Chondrocyte (in vitro differentiated cells): Measurements from ENCODE around the gene PLEKHH2. TPM values are rescaled to one million over a fixed set of nuclear protein-coding genes. Genes with fewer than 3 reads are reported as not detected.
A peak's percentile ranks its signal among the peaks of the same experiment; 100 is the strongest.
"Not testable (repeated sequence)": the region's sequence is repeated elsewhere in the genome, so short reads cannot be mapped to it uniquely, and the experiment has no call there.

Source experiments
- DNase-seq: peaks from one replicate; pipeline ENCODE4 v3.0.0; 2021; ENCODE audit warnings: mixed read lengths, low spot score
- H3K27ac Mint-ChIP-seq: one replicate; pipeline ENCODE4 v1.8.0; 2021; ENCODE audit warnings: mild to moderate bottlenecking, moderate library complexity, mixed read lengths; ENCODE audit not compliant: unreplicated experiment
- H3K27me3 Mint-ChIP-seq: 2 replicates; pipeline ENCODE4 v1.8.0; 2021; ENCODE audit warnings: low read depth, mixed read lengths
- H3K36me3 Mint-ChIP-seq: 2 replicates; pipeline ENCODE4 v1.8.0; 2021; ENCODE audit warnings: low read depth, mixed read lengths
- H3K4me1 Mint-ChIP-seq: 2 replicates; pipeline ENCODE4 v1.8.0; 2021; ENCODE audit warnings: low read depth, mild to moderate bottlenecking, mixed read lengths
- H3K4me3 Mint-ChIP-seq: one replicate; pipeline ENCODE4 v1.8.0; 2021; ENCODE audit warnings: mild to moderate bottlenecking, moderate library complexity, mixed read lengths; ENCODE audit not compliant: unreplicated experiment
- H3K9me3 Mint-ChIP-seq: 2 replicates; pipeline ENCODE4 v1.8.0; 2021; ENCODE audit warnings: low read depth, mixed read lengths
- total RNA-seq: library from RNA; stranded (reverse); gene quantifications from 3 replicates; pipeline ENCODE4 v1.2.1, GENCODE V29; 2021
- TF ChIP-seq, protein P1 (sequence below): fragments of 200-600 bp; sonication (generic); IDR thresholded peaks from 2 replicates; pipeline ENCODE4 v1.5.0; 2021; ENCODE audit warnings: antibody characterized with exemption, mild to moderate bottlenecking, moderate library complexity

PLEKHH2 gene
- total RNA-seq, 1 donor from 2014 or later: 4.9 TPM

DNA sequence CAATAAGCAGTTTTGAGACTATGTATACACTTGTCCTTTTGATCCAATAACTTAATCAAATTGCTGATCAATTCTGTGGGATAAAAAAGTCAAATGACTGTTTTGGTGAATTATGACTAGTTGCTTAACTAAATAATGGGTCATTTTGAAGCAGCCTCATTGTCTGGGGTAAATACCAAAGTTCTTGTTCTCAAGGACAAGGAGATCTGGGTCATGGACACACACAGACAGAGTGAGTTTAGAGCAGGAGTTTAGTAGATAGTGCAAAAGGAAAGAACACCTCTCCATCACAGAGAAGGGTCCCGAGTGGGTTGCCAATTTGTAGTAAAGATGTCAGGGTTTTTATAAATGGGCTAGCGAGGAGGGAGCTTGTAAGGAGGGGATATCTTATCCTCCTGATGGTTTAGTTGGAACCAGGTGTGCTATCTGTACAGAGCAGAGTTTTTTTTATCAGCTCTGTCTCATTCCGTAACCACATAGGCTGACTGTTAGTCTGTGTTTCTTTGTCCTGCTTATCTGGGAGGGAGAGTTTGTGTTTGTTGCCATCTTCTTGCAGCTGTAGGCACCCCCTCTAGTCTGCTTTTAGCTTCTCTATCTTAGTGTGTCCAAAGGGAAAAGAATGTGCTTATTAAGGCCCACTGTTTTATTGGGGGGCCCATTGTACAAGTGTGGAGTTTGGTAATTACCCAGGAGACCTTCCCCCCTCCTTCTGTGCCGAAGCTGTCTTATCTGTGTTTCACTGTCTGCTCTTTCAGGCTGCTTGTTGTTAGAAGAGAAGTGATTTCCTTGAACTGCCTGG, 87.9 kb downstream of the PLEKHH2 start:
- H3K9me3 Mint-ChIP-seq: no peaks in the 10 kb centered on the region
- H3K36me3 Mint-ChIP-seq: peaks cover 2% of the 10 kb centered on the region
- TF ChIP-seq, protein P1, sequence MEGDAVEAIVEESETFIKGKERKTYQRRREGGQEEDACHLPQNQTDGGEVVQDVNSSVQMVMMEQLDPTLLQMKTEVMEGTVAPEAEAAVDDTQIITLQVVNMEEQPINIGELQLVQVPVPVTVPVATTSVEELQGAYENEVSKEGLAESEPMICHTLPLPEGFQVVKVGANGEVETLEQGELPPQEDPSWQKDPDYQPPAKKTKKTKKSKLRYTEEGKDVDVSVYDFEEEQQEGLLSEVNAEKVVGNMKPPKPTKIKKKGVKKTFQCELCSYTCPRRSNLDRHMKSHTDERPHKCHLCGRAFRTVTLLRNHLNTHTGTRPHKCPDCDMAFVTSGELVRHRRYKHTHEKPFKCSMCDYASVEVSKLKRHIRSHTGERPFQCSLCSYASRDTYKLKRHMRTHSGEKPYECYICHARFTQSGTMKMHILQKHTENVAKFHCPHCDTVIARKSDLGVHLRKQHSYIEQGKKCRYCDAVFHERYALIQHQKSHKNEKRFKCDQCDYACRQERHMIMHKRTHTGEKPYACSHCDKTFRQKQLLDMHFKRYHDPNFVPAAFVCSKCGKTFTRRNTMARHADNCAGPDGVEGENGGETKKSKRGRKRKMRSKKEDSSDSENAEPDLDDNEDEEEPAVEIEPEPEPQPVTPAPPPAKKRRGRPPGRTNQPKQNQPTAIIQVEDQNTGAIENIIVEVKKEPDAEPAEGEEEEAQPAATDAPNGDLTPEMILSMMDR: no peak
- no peak for DNase-seq
- H3K4me1 Mint-ChIP-seq: peaks cover 16% of the 10 kb centered on the region
- H3K27ac Mint-ChIP-seq: peak overlapping the region; percentile 15
- no peaks in the 10 kb centered on the region for H3K27me3 Mint-ChIP-seq
- no peak overlapping the region for H3K4me3 Mint-ChIP-seq

DNA sequence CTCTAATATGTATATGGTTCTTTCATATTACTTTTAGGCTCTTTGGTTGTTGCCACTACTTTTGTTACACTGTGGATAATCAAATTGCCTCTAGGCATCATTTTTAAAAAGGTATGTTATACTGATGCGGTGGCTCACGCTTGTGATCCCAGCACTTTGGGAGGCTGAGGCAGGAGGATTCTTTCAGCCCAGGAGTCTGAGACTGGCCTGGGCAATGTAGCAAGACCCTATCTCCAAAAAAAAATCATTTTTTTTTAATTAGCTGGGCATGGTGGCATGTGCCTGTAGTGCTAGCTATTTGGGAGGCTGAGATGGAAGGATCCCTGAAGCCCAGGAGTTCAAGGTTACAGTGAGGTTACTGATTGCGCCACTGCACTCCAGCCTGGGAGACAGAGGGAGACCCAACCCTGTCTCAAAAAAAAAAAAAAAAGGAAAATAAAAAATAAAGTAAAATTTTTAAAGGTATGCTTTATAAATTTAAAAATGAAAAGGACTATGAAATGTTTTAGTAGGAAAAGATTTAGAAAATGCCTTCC, 88.7 kb downstream of the PLEKHH2 start:
- Mint-ChIP-seq H3K36me3 (peaks cover 2% of the 10 kb centered on the region), H3K4me3 (no peak overlapping the region), H3K9me3 (no peaks in the 10 kb centered on the region), H3K27me3 (no peaks in the 10 kb centered on the region), H3K27ac (no peak overlapping the region), H3K4me1 (peaks cover 22% of the 10 kb centered on the region)
- TF ChIP-seq, protein P1: no peak
- no peak for DNase-seq

DNA sequence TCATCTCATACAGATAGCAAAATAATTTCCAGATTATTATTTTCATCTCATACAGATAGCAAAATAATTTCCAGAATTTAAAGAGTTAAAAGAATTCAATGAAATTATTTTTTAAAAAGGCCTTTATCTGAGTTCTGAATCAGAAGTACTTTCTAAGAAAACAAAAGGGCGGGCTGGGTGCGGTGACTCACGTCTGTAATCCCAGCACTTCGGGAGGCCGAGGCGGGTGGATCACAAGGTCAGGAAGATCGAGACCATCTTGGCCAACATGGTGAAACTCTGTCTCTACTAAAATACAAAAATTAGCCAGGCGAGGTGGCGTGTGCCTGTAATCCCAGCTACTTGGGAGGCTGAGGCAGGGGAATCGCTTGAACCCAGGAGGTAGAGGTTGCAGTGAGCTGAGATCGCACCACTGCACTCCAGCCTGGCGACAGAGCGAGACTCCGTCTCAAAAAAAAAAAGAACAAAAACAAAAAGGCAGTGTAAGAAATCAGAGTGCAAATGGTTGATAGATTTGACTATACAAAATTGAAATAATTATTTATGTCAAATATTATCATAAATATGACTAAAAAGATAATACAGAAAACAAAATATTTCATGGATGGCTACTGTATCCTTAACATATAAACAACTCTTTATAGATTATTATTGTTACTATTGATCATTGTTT, 90.0 kb downstream of the PLEKHH2 start:
- H3K36me3 Mint-ChIP-seq, H3K4me3 Mint-ChIP-seq, H3K27me3 Mint-ChIP-seq, H3K9me3 Mint-ChIP-seq, DNase-seq: not testable (repeated sequence)
- Mint-ChIP-seq H3K4me1 (peaks cover 25% of the 10 kb centered on the region), H3K27ac (peak overlapping the region; percentile 61)

DNA sequence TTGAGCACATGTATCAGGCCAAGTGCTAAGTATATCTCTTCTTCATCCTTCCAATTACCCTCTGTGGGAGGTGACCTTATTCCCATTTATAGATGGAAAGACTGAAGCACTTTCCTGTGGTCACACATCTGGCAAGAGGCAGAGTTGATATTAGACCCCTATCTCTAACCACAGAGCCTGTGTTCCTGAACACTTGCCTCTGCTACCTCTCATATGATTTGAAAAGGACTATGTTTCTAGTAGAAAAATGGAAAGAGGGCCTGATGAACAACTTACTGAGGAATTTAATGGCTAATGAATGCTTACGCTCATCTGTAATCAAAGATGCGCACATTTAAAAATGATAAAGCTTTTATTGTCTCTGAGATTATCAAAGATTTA, 90.6 kb downstream of the PLEKHH2 start:
- Mint-ChIP-seq H3K27ac (no peak overlapping the region), H3K27me3 (no peaks in the 10 kb centered on the region), H3K4me3 (no peak overlapping the region), H3K36me3 (peaks cover 4% of the 10 kb centered on the region), H3K9me3 (no peaks in the 10 kb centered on the region), H3K4me1 (peaks cover 25% of the 10 kb centered on the region)
- DNase-seq: no peak
- TF ChIP-seq, protein P1: no peak

DNA sequence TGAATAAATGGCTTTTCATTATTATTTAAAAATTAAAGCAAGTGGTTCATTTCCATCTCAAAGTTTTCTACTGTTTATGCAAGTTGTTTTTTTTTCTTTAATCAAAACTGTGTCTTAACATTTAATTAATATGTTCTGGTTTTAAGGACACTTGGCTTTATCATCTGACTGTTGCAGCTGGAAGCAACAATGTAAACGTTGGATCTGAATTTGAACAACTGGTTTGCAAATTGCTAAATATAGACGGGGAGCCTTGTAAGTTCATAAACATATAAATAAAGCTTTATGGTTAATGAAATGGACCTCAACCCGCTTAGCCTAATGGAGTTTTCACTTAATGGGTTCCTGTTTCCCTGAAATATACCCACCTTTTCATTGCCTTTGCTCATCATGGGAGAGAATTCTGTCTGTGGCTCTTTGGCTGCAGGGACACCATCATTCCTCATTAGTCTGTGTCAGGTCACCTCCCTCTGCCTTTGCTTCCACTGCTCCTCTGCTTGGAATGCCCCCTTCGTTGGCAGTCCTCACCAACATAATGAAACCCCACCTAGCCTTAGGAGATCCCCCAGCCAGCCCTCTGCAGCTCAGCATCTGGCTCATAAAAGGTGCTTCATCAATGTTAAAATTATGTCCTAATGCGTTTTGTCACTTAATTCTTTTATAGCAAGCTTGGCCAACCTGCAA, 92.6 kb downstream of the PLEKHH2 start:
- no peaks in the 10 kb centered on the region for H3K9me3 Mint-ChIP-seq
- H3K4me1 Mint-ChIP-seq: peaks cover 25% of the 10 kb centered on the region
- TF ChIP-seq, protein P1: no peak
- no peak for DNase-seq
- peaks cover 5% of the 10 kb centered on the region for H3K36me3 Mint-ChIP-seq
- no peak overlapping the region for H3K27ac Mint-ChIP-seq
- no peaks in the 10 kb centered on the region for H3K27me3 Mint-ChIP-seq
- no peak overlapping the region for H3K4me3 Mint-ChIP-seq
